B cell (primary cell): ENCODE measurements around the gene PNPLA1. TPM values are rescaled to one million over a fixed set of nuclear protein-coding genes. Genes with fewer than 3 reads are reported as not detected.

Experiments
- ATAC-seq: fragments of 200-7000 bp; cut with Tn5 transposase; one replicate; pipeline ENCODE4 v1.10.0; 2021; ENCODE audit warnings: low read depth, mild to moderate bottlenecking, moderate number of reproducible peaks, moderate library complexity
- CTCF ChIA-PET: fragments of 350-600 bp; sonication (Branson Sonifier 250); formaldehyde crosslinking; loops from one replicate; lab custom pipeline; 2021; ENCODE audit warnings: antibody characterized with exemption, inconsistent platforms; lab: Charles Lee
- POLR2A ChIA-PET: fragments of 350-600 bp; sonication (Branson Sonifier 250); formaldehyde crosslinking; loops from one replicate; lab custom pipeline; 2021; ENCODE audit warnings: antibody characterized with exemption; lab: Charles Lee
- DNase-seq: peaks from one replicate; pipeline ENCODE4 v3.0.0; 2013
- H2AFZ ChIP-seq: 2 replicates; pipeline ENCODE4 v1.6.1; 2012; ENCODE audit warnings: mild to moderate bottlenecking, low read depth, low read length; ENCODE audit not compliant: insufficient read depth, poor library complexity, severe bottlenecking
- H3K27ac ChIP-seq, 2 donors: 1 replicate in 1 of 2; 2 replicates in 1 of 2; pipeline ENCODE4 v1.5.1; 2012 to 2013; ENCODE audit warnings: low read length in 2 of 2, mild to moderate bottlenecking in 2 of 2, moderate library complexity in 1 of 2
- H3K27me3 ChIP-seq, 4 experiments: fragments of 200-600 bp in 1 of 4; sonication (generic) in 1 of 4; replicated peaks in 1 of 4; 1 replicate in 2 of 4; 2 replicates in 2 of 4; pipeline versions ENCODE4 v1.6.1 to v1.7.0; 2013 to 2016; ENCODE audit warnings: low read length in 3 of 4, mild to moderate bottlenecking in 2 of 4, mixed read lengths in 1 of 4, moderate library complexity in 1 of 4; ENCODE audit not compliant: insufficient read depth in 4 of 4, control insufficient read depth in 3 of 4; ENCODE audit errors: control extremely low read depth in 1 of 4
- H3K36me3 ChIP-seq, 2 experiments: replicated peaks in 1 of 2; 1 replicate in 1 of 2; 2 replicates in 1 of 2; pipeline versions ENCODE4 v1.6.1 to v1.7.1; 2013; ENCODE audit warnings: low read length in 1 of 2; ENCODE audit not compliant: insufficient read depth in 2 of 2, control insufficient read depth in 1 of 2; ENCODE audit errors: control extremely low read depth in 1 of 2, extremely low read depth in 1 of 2
- H3K4me1 ChIP-seq, 2 donors: fragments of 200-600 bp in 1 of 2; sonication (generic) in 1 of 2; 1 replicate in 1 of 2; 2 replicates in 1 of 2; pipeline versions ENCODE4 v1.5.1 to v1.6.1; 2013 to 2017; ENCODE audit warnings: low read length in 2 of 2; ENCODE audit not compliant: control insufficient read depth in 2 of 2, insufficient read depth in 2 of 2
- H3K4me2 ChIP-seq: replicated peaks from 2 replicates; pipeline ENCODE3; 2012; ENCODE audit warnings: mild to moderate bottlenecking, low read depth, low read length; ENCODE audit not compliant: poor library complexity, severe bottlenecking
- H3K4me3 ChIP-seq, 5 experiments: fragments of 200-600 bp in 1 of 5; sonication (generic) in 1 of 5; 1 replicate in 3 of 5; 2 replicates in 2 of 5; pipeline versions ENCODE4 v1.5.1 to v1.7.0; 2011 to 2016; ENCODE audit warnings: low read length in 4 of 5, mild to moderate bottlenecking in 4 of 5, low read depth in 2 of 5, control low read depth in 1 of 5, moderate library complexity in 1 of 5; ENCODE audit not compliant: insufficient read depth in 1 of 5; ENCODE audit errors: control extremely low read depth in 1 of 5, extremely low read depth in 1 of 5
- H3K79me2 ChIP-seq: fragments of 200-600 bp; sonication (generic); one replicate; pipeline ENCODE4 v1.6.0; 2016; ENCODE audit warnings: low read length; ENCODE audit not compliant: control insufficient read depth, insufficient read depth
- H3K9ac ChIP-seq: fragments of 200-600 bp; sonication (generic); 2 replicates; pipeline ENCODE4 v1.6.1; 2017; ENCODE audit warnings: mild to moderate bottlenecking, low read length, moderate library complexity
- H3K9me3 ChIP-seq, 3 donors: one replicate each; pipeline versions ENCODE4 v1.6.1 to v1.7.1; 2013; ENCODE audit warnings: low read length in 2 of 3; ENCODE audit not compliant: control insufficient read depth in 2 of 3, insufficient read depth in 1 of 3; ENCODE audit errors: control extremely low read depth in 1 of 3
- H4K20me1 ChIP-seq: 2 replicates; pipeline ENCODE4 v1.6.0; 2012; ENCODE audit warnings: mild to moderate bottlenecking, low read length; ENCODE audit not compliant: insufficient read depth, control insufficient read depth, poor library complexity, severe bottlenecking
- H3K27ac Mint-ChIP-seq: one replicate; pipeline ENCODE4 v1.8.0; 2021; ENCODE audit warnings: mixed read lengths
- H3K27me3 Mint-ChIP-seq: one replicate; pipeline ENCODE4 v1.8.0; 2021; ENCODE audit warnings: mixed read lengths
- H3K4me1 Mint-ChIP-seq: one replicate; pipeline ENCODE4 v1.8.0; 2021; ENCODE audit warnings: mixed read lengths
- H3K4me3 Mint-ChIP-seq: one replicate; pipeline ENCODE4 v1.8.0; 2021; ENCODE audit warnings: mixed read lengths
- H3K9me3 Mint-ChIP-seq: one replicate; pipeline ENCODE4 v1.8.0; 2022; ENCODE audit warnings: mixed read lengths; ENCODE audit not compliant: insufficient read depth
- CTCF ChIP-seq: fragments of 200-600 bp; IDR thresholded peaks from one replicate; pipeline ENCODE4 v1.8.0; 2022; ENCODE audit warnings: antibody characterized with exemption, mild to moderate bottlenecking
- EZH2 ChIP-seq: IDR thresholded peaks from 2 replicates; pipeline ENCODE4 v1.6.1; 2012; ENCODE audit warnings: borderline replicate concordance, low read depth, mild to moderate bottlenecking, moderate library complexity, low read length; ENCODE audit not compliant: insufficient read depth, poor library complexity, severe bottlenecking
- WGBS: methylation state at CpG from one replicate; pipeline ENCODE4 v1.1.5; 2013; ENCODE audit warnings: missing lambda C conversion rate; ENCODE audit not compliant: insufficient coverage; 5-methylcytosine and 5-hydroxymethylcytosine counted together
- intact Hi-C: fragments of 100-400 bp; cut with micrococcal nuclease; formaldehyde crosslinking; loops from one replicate; pipeline ENCODE4 v1.10.0; 2022
- polyA plus RNA-seq: library from polyadenylated mRNA; depleted of rRNA; stranded (reverse); fragments of >200 nt; gene quantifications from 2 replicates; pipeline ENCODE4 v1.2.3, GENCODE V29; 2012
- total RNA-seq, 2 donors: library from RNA; stranded (reverse); fragments of 120-200 nt in 1 of 2; gene quantifications; 1 replicate in 1 of 2; 2 replicates in 1 of 2; pipeline versions ENCODE4 v1.2.3 to v1.2.4, GENCODE V29; 2013 to 2022

Gene PNPLA1
- total and polyA plus RNA-seq, 2 donors (not counting 1 experiment from before 2014, with no cell fraction given): 0.12 TPM; not detected in 1

DNA sequence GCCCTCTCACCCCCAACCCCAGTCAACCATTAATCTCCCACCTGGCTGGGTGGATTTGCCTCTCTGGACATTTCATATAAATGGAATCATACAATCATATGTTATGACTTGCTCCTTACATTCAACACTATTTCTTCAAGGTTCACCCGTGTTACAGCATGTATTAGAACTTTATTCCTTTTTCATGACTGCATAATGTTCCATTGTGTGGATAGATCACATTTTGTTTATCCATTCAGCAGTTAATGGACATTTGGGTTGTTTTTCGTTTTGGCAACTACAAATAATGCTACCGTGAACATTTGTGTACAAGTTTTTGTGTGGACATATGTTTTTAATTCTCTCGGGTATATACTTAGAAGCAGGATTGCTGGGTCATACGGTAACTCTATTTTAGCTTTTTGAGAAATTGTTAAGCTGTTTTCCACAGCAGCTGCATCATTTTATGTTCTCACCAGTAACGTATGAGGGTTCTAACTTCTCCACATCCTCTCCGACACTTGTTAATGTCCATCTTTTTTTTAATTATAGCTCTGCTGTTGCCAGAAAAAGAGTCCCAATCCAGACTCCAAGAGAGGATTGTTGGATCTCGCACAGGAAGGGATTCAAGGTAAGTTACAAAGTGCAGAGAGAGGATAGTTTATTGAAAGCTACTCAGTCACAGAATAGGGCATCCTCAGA, 82.8 kb downstream of the PNPLA1 start:
- Histone ChIP-seq H2AFZ (no peak overlapping the region), H3K4me3 (no peak overlapping the region), H3K27ac (no peak overlapping the region), H3K4me1 (no peaks in the 10 kb centered on the region), H3K36me3 (no peaks in the 10 kb centered on the region), H3K9ac (no peak overlapping the region), H3K79me2 (no peaks in the 10 kb centered on the region), H4K20me1 (no peaks in the 10 kb centered on the region), H3K4me2 (no peak overlapping the region), H3K9me3 (peaks cover 0 to 3% (median 0%) of the 10 kb centered on the region in 3 donors), H3K27me3 (no peaks in the 10 kb centered on the region)
- Mint-ChIP-seq H3K4me1 (no peaks in the 10 kb centered on the region), H3K9me3 (peaks cover 2% of the 10 kb centered on the region), H3K27ac (no peak overlapping the region), H3K4me3 (no peak overlapping the region), H3K27me3 (no peaks in the 10 kb centered on the region)
- DNase-seq (no peak), ATAC-seq (no peak)
- WGBS: 100% methylated on average over 1 of the region's 8 CpGs
- CTCF ChIA-PET: interaction anchor here (4.8 to 15.7 kb wide), 2 partner anchors 12 to 48 kb away, joined by 20 to 149 read pairs; no protein-coding TSS in a partner anchor
- intact Hi-C loops: no loop called here
- no peak for TF ChIP-seq CTCF
- TF ChIP-seq EZH2: no peak
- POLR2A ChIA-PET: no interaction called here

DNA sequence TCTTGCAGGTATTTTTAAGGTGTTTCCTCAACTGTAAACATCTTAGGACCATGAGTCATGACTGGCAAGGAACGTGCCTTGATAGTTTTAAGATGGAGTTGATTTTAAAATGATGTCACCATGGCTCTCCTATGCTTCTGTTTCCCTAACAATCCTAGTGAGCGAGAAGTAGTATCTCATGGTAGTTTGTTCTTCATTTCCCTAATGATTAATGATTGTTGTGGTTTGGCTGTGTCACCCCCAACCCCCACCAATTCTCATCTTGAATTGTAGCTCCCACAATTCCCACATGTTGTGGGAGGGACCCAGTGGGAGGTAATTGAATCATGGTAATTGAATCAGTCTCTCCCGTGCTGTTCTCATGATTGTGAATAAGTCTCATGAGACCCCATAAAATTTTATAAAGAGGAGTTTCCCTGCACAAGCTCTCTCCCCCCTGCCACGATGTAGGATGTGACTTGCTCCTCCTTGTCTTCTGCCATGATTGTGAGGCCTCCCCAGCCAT, 83.6 kb downstream of the PNPLA1 start:
- peaks cover 7% of the 10 kb centered on the region for H3K4me1 Mint-ChIP-seq
- Histone ChIP-seq H2AFZ (no peak overlapping the region), H3K4me3 (no peak overlapping the region), H3K27ac (no peak overlapping the region), H3K27me3 (no peaks in the 10 kb centered on the region), H3K4me2 (no peak overlapping the region), H3K36me3 (no peaks in the 10 kb centered on the region), H3K79me2 (no peaks in the 10 kb centered on the region), H3K9me3 (peaks cover 0 to 3% (median 0%) of the 10 kb centered on the region in 3 donors), H4K20me1 (no peaks in the 10 kb centered on the region), H3K4me1 (peaks cover 7% of the 10 kb centered on the region in 2 donors), H3K9ac (no peak overlapping the region)
- peaks cover 2% of the 10 kb centered on the region for H3K9me3 Mint-ChIP-seq
- POLR2A ChIA-PET: no interaction called here
- 100% methylated on average over 1 of the region's 4 CpGs for WGBS
- H3K4me3 Mint-ChIP-seq: no peak overlapping the region
- CTCF ChIA-PET: interaction anchor here (4.8 to 15.7 kb wide), 2 partner anchors 13 to 49 kb away, joined by 20 to 149 read pairs; no protein-coding TSS in a partner anchor
- DNase-seq: no peak
- H3K27ac Mint-ChIP-seq: no peak overlapping the region
- H3K27me3 Mint-ChIP-seq: no peaks in the 10 kb centered on the region
- intact Hi-C loops: no loop called here
- ATAC-seq: no peak
- no peak for TF ChIP-seq EZH2
- no peak for TF ChIP-seq CTCF
